Body of pancreas (tissue), 4 donors: ENCODE measurements around the gene ECHS1. TPM values are rescaled to one million over a fixed set of nuclear protein-coding genes. Genes with fewer than 3 reads are reported as not detected.
"Not testable (repeated sequence)": the region's sequence is repeated elsewhere in the genome, so short reads cannot be mapped to it uniquely, and the experiment has no call there.

Experiments used
- ATAC-seq: fragments of 150-250 bp; one replicate; pipeline ENCODE4 v1.9.1; 2016
- DNase-seq, 4 donors: peaks; one replicate each; pipeline ENCODE4 v3.0.0-alpha.2; 2019
- H3K27ac ChIP-seq, 4 donors: fragments of 200-600 bp; sonication (generic); 1 replicate in 3 of 4; 2 replicates in 1 of 4; pipeline versions ENCODE4 v1.5.1 to v1.6.1; 2016 to 2019; ENCODE audit warnings: mild to moderate bottlenecking in 1 of 4, mixed read lengths in 1 of 4, moderate library complexity in 1 of 4
- H3K27me3 ChIP-seq, 2 donors: fragments of 200-600 bp; sonication (generic); one replicate each; pipeline ENCODE4 v1.6.0; 2016; ENCODE audit warnings: mild to moderate bottlenecking in 1 of 2
- H3K36me3 ChIP-seq, 2 donors: fragments of 200-600 bp; sonication (generic); replicated peaks in 1 of 2; 2 replicates each; pipeline ENCODE4 v1.5.1; 2016; ENCODE audit warnings: low read depth in 2 of 2; ENCODE audit not compliant: insufficient read depth in 1 of 2
- H3K4me1 ChIP-seq: fragments of 200-600 bp; sonication (generic); one replicate; pipeline ENCODE4 v1.6.0; 2016
- H3K4me3 ChIP-seq, 2 donors: fragments of 200-600 bp; sonication (generic); 1 replicate in 1 of 2; 2 replicates in 1 of 2; pipeline ENCODE4 v1.5.1; 2016 to 2019
- H3K9me3 ChIP-seq, 3 donors: fragments of 200-600 bp; sonication (generic); 1 replicate in 2 of 3; 2 replicates in 1 of 3; pipeline ENCODE4 v1.5.1; 2016
- CTCF ChIP-seq, 7 experiments: fragments of 450-650 bp in 4 of 7; fragments of 200-600 bp in 3 of 7; sonication (generic) in 3 of 7; IDR thresholded peaks; one replicate each; pipeline ENCODE4 v1.5.1; 2016 to 2019; ENCODE audit warnings: antibody characterized with exemption in 7 of 7
- POLR2A ChIP-seq, 3 donors: fragments of 450-650 bp; IDR thresholded peaks; one replicate each; pipeline ENCODE4 v1.6.1; 2016; ENCODE audit warnings: antibody characterized with exemption in 3 of 3, mild to moderate bottlenecking in 2 of 3
- WGBS, 2 donors: methylation state at CpG; one replicate each; pipeline ENCODE4 v1.1.5; 2017; 5-methylcytosine and 5-hydroxymethylcytosine counted together
- intact Hi-C: fragments of 100-400 bp; cut with DNase I; formaldehyde crosslinking; loops from one replicate; pipeline ENCODE4 v1.15.1; 2023
- total RNA-seq, 2 donors: library from RNA; depleted of rRNA; stranded (reverse); fragments of >200 nt; gene quantifications; one replicate each; pipeline ENCODE4 v1.1.0, GENCODE V29; 2016

ECHS1 gene
- total RNA-seq, 2 donors from 2014 or later, result 44.4 to 71.9 TPM

DNA sequence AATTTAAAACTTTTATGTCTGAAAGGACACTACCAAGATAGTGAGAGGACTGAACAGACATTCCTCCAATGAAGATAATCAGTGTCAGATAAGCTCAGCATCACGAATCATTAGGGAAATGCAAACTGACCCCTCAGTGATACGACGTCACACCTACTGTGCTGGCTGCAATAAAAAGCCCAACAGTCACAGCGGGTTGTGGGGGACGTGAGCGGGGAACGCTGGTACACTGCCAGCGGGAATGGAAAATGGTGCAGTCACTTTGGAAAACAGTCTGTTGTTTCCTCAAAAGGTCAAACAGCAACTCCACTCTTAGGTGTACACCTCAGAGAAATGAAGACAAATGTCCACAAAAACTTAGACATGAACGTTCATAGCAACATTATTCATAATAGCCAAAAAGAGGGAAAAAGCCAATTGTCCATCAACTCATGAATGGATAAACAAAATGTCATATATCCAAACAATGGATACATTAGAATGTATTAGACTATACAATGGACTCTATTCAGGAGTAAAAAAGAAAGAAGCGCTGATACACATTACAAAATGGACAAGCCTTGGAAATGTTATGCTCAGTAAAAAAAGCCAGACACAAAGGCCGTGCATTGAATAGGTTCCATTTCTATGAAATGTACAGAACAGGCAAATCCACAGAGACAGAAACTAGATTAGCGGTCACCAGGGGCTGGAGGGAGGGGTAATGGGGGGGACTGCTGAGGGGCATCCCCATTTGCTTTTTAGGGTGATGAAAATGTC lies 2.4 kb upstream of the ECHS1 start:
- 72 to 84% methylated on average over 12 of the region's 12 CpGs for WGBS, 2 donors
- Histone ChIP-seq H3K9me3 (no peaks in the 10 kb centered on the region), H3K27me3 (no peaks in the 10 kb centered on the region), H3K4me1 (peaks cover 40% of the 10 kb centered on the region), H3K36me3 (no peaks in the 10 kb centered on the region), H3K4me3 (no peak overlapping the region), H3K27ac (no peak overlapping the region)
- ATAC-seq (no peak), DNase-seq (no peak)
- intact Hi-C loops, result no loop called here
- TF ChIP-seq POLR2A (IDR thresholded peaks at IDR 0.05), result no peak

DNA sequence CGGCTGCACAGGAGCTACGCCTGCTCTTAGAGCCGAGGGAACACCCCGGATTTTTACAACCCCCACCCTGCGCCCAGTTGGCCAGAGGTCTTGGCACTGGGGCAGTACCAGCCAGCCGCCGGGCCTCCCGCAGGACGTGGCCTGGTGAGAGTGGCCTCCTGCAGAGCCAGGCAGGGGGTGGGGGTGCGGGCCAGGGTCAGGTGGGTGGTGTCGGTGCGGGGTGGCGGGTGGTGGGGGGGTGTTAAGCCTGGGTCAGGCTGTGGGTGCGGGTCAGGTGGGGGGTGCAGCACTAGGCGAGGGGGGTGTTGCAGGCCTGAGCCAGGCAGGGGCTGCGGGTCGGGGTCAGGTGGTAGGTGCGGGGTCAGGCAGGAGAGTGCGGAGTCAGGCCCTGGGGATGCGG lies 647 bp downstream of the ECHS1 start:
- ATAC-seq (no peak), DNase-seq (peak; percentile 19 to 41 (median 38))
- no peaks in the 10 kb centered on the region for H3K9me3 ChIP-seq
- H3K4me3 ChIP-seq, result peak overlapping the region in 1 of 2 donors; percentile 88
- H3K4me1 ChIP-seq, result peaks cover 21% of the 10 kb centered on the region
- intact Hi-C loops, result no loop called here
- peaks cover 6 to 7% of the 10 kb centered on the region in 2 donors for H3K36me3 ChIP-seq
- no peaks in the 10 kb centered on the region for H3K27me3 ChIP-seq
- TF ChIP-seq CTCF (IDR thresholded peaks at IDR 0.05) (no peak), POLR2A (IDR thresholded peaks at IDR 0.05) (no peak)
- 10 to 33% methylated on average over 3 to 13 of the region's 20 CpGs for WGBS, 2 donors
- peak overlapping the region in 1 of 4 donors; percentile 10 for H3K27ac ChIP-seq

GRCh38 chr10:133370030-133370786 lies 2.9 kb downstream of the ECHS1 start:
- no peak overlapping the region for H3K4me3 ChIP-seq

GRCh38 chr10:133368153-133368552 lies 5.0 kb downstream of the ECHS1 start:
- Histone ChIP-seq H3K9me3 (no peaks in the 10 kb centered on the region), H3K27me3 (no peaks in the 10 kb centered on the region), H3K4me3 (no peak overlapping the region), H3K4me1 (peaks cover 14% of the 10 kb centered on the region), H3K36me3 (peaks cover 23 to 30% of the 10 kb centered on the region in 2 donors), H3K27ac (no peak overlapping the region)
- no peak for DNase-seq
- 90% methylated on average over 7 of the region's 7 CpGs; no CpG with 5 or more reads in 1 of the 2 donors for WGBS, 2 donors
- TF ChIP-seq CTCF (IDR thresholded peaks at IDR 0.05) (no peak), POLR2A (IDR thresholded peaks at IDR 0.05) (no peak)
- intact Hi-C loops, result no loop called here
- no peak for ATAC-seq

More at GRCh38 chr10:133370030-133370786, 2.9 kb downstream of the ECHS1 start:
- H3K9me3 ChIP-seq, result no peaks in the 10 kb centered on the region
- H3K36me3 ChIP-seq, result peaks cover 16 to 25% of the 10 kb centered on the region in 2 donors
- ATAC-seq (no peak), DNase-seq (no peak)
- intact Hi-C loops, result no loop called here
- H3K4me1 ChIP-seq, result peaks cover 20% of the 10 kb centered on the region
- no peak for TF ChIP-seq CTCF (IDR thresholded peaks at IDR 0.05)
- no peak for TF ChIP-seq POLR2A (IDR thresholded peaks at IDR 0.05)
- 83 to 95% methylated on average over 23 to 24 of the region's 24 CpGs for WGBS, 2 donors
- no peak overlapping the region for H3K27ac ChIP-seq
- H3K27me3 ChIP-seq, result no peaks in the 10 kb centered on the region

GRCh38 chr10:133367461-133367860 lies 5.7 kb downstream of the ECHS1 start:
- WGBS, 2 donors, result 40 to 87% methylated on average over 1 to 3 of the region's 7 CpGs
- Histone ChIP-seq H3K36me3 (peaks cover 24 to 30% of the 10 kb centered on the region in 2 donors), H3K4me1 (peaks cover 13% of the 10 kb centered on the region)
- H3K4me3 ChIP-seq, H3K27me3 ChIP-seq, H3K27ac ChIP-seq, H3K9me3 ChIP-seq, intact Hi-C loops, ATAC-seq, DNase-seq: not testable (repeated sequence)
